Keratinocyte (primary cell): ENCODE measurements around the gene MFNG. TPM values are rescaled to one million over a fixed set of nuclear protein-coding genes. Genes with fewer than 3 reads are reported as not detected.

Source experiments
- DNase-seq: peaks from one replicate; pipeline ENCODE4 v3.0.0-alpha.2; 2011; ENCODE audit warnings: low read depth, missing footprints, low spot score
- FAIRE-seq: peaks from 2 replicates; lab custom pipeline; 2011; peaks lifted over from hg19 to GRCh38; lab: Jason Lieb, UNC
- H2AFZ ChIP-seq: 2 replicates; pipeline ENCODE4 v1.6.0; 2012; ENCODE audit warnings: low read length, control low read depth, inconsistent platforms; ENCODE audit not compliant: control insufficient read depth
- H3K27ac ChIP-seq: 2 replicates; pipeline ENCODE4 v1.5.1; 2011; ENCODE audit warnings: low read length; ENCODE audit not compliant: control insufficient read depth, insufficient read depth
- H3K27me3 ChIP-seq: 3 replicates; pipeline ENCODE4 v1.6.0; 2011; ENCODE audit warnings: low read length; ENCODE audit not compliant: control insufficient read depth, insufficient read depth; ENCODE audit errors: extremely low read depth
- H3K36me3 ChIP-seq, 2 experiments: 2 replicates in 1 of 2; 3 replicates in 1 of 2; pipeline ENCODE4 v1.5.1; 2011; ENCODE audit warnings: low read length in 2 of 2, mild to moderate bottlenecking in 1 of 2; ENCODE audit not compliant: control insufficient read depth in 2 of 2, insufficient read depth in 2 of 2; ENCODE audit errors: extremely low read depth in 1 of 2
- H3K4me1 ChIP-seq: 3 replicates; pipeline ENCODE4 v1.5.1; 2011; ENCODE audit warnings: low read length; ENCODE audit not compliant: control insufficient read depth, insufficient read depth; ENCODE audit errors: extremely low read depth
- H3K4me2 ChIP-seq: 3 replicates; pipeline ENCODE4 v1.6.0; 2011; ENCODE audit warnings: low read depth, low read length; ENCODE audit not compliant: control insufficient read depth, insufficient read depth; ENCODE audit errors: extremely low read depth
- H3K4me3 ChIP-seq, 3 experiments: fragments of 200-600 bp in 1 of 3; sonication (generic) in 1 of 3; 2 replicates in 2 of 3; 3 replicates in 1 of 3; pipeline ENCODE4 v1.5.1; 2011 to 2016; ENCODE audit warnings: low read length in 3 of 3, mild to moderate bottlenecking in 3 of 3, control low read depth in 2 of 3, inconsistent platforms in 1 of 3, low read depth in 1 of 3, mixed read lengths in 1 of 3, mixed run types in 1 of 3, moderate library complexity in 1 of 3; ENCODE audit not compliant: control insufficient read depth in 2 of 3, insufficient read depth in 2 of 3; ENCODE audit errors: extremely low read depth in 1 of 3
- H3K79me2 ChIP-seq: 2 replicates; pipeline ENCODE4 v1.6.0; 2012; ENCODE audit warnings: low read length; ENCODE audit not compliant: control insufficient read depth, insufficient read depth
- H3K9ac ChIP-seq: 3 replicates; pipeline ENCODE4 v1.6.0; 2011; ENCODE audit warnings: low read length; ENCODE audit not compliant: control insufficient read depth, insufficient read depth; ENCODE audit errors: extremely low read depth
- H3K9me1 ChIP-seq: 3 replicates; pipeline ENCODE4 v1.6.0; 2011; ENCODE audit warnings: low read length; ENCODE audit not compliant: control insufficient read depth, insufficient read depth; ENCODE audit errors: extremely low read depth
- H3K9me3 ChIP-seq: 2 replicates; pipeline ENCODE4 v1.5.1; 2012; ENCODE audit warnings: low read depth, low read length; ENCODE audit not compliant: control insufficient read depth
- H4K20me1 ChIP-seq: 3 replicates; pipeline ENCODE4 v1.6.0; 2011; ENCODE audit warnings: low read length; ENCODE audit not compliant: control insufficient read depth, insufficient read depth; ENCODE audit errors: extremely low read depth
- CTCF ChIP-seq, 3 experiments: IDR thresholded peaks in 1 of 3; conservative IDR thresholded peaks in 1 of 3; optimal IDR thresholded peaks in 1 of 3; 2 replicates in 2 of 3; 3 replicates in 1 of 3; pipeline versions ENCODE3 to v1.5.1; 2011; ENCODE audit warnings: low read length in 3 of 3, mild to moderate bottlenecking in 3 of 3, moderate library complexity in 2 of 3, control low read depth in 1 of 3, inconsistent platforms in 1 of 3; ENCODE audit not compliant: insufficient read depth in 2 of 3; ENCODE audit errors: extremely low read depth in 1 of 3
- EZH2 ChIP-seq: IDR thresholded peaks from one replicate; pipeline ENCODE4 v1.6.1; 2012; ENCODE audit warnings: inconsistent platforms, mild to moderate bottlenecking, low read length, moderate library complexity
- dilution Hi-C: fragments of 300-500 bp; cut with MboI; formaldehyde crosslinking; loops from one replicate; pipeline ENCODE4 v1.7.0; 2020; ENCODE audit warnings: low sequenced_read_pairs; ENCODE audit not compliant: extremely low pct_ligation_motif_present
- polyA plus RNA-seq, 5 experiments: library from polyadenylated mRNA; depleted of rRNA in 3 of 5; stranded (reverse) in 3 of 5; stranded (forward) in 1 of 5; unstranded in 1 of 5; fragments of >200 nt; gene quantifications; 1 replicate in 1 of 5; 2 replicates in 3 of 5; 3 replicates in 1 of 5; pipeline versions ENCODE4 v1.2.1 to v1.2.3, GENCODE V29; 2011 to 2012; ENCODE audit warnings: missing spikeins in 2 of 5, low read depth in 1 of 5, low replicate concordance in 1 of 5

MFNG gene
- polyA plus RNA-seq, 1 donor (not counting 4 experiments of a cell fraction or from before 2014, with no cell fraction given): 5.9 TPM

- H4K20me1 ChIP-seq: no peaks in the 10 kb centered on the region
- H3K27me3 ChIP-seq: no peaks in the 10 kb centered on the region
- dilution Hi-C loops: no loop called here
- no peak overlapping the region for H3K4me3 ChIP-seq
- no peak overlapping the region for H3K27ac ChIP-seq
- H3K36me3 ChIP-seq: peaks cover 22 to 46% of the 10 kb centered on the region in 2 experiments
- H3K9ac ChIP-seq: no peak overlapping the region
- FAIRE-seq (no peak), DNase-seq (no peak)
- no peak overlapping the region for H3K4me2 ChIP-seq
- no peaks in the 10 kb centered on the region for H3K9me3 ChIP-seq
- peaks cover 39% of the 10 kb centered on the region for H3K4me1 ChIP-seq
- H3K9me1 ChIP-seq: peaks cover 2% of the 10 kb centered on the region
- H3K79me2 ChIP-seq: peaks cover 77% of the 10 kb centered on the region
- no peak for TF ChIP-seq EZH2
- no peak for TF ChIP-seq CTCF (optimal IDR thresholded peaks at IDR 0.05 in 1 of 3, IDR thresholded peaks at IDR 0.05 in 1 of 3, conservative IDR thresholded peaks at IDR 0.05 in 1 of 3; ENCODE audit: extremely low read depth in 1 of 3, insufficient read depth in 2 of 3, low read length in 3 of 3)
- no peak overlapping the region for H2AFZ ChIP-seq
These were observed 29.7 kb upstream of the MFNG start for GRCh38 chr22:37515901-37516300.

- dilution Hi-C loops: no loop called here
- no peaks in the 10 kb centered on the region for H3K27me3 ChIP-seq
- no peak overlapping the region for H3K9ac ChIP-seq
- no peak overlapping the region for H3K4me3 ChIP-seq
- H3K4me2 ChIP-seq: no peak overlapping the region
- no peak for DNase-seq
- H3K36me3 ChIP-seq: peaks cover 26 to 54% of the 10 kb centered on the region in 2 experiments
- TF ChIP-seq EZH2: no peak
- TF ChIP-seq CTCF (optimal IDR thresholded peaks at IDR 0.05 in 1 of 3, IDR thresholded peaks at IDR 0.05 in 1 of 3, conservative IDR thresholded peaks at IDR 0.05 in 1 of 3; ENCODE audit: extremely low read depth in 1 of 3, insufficient read depth in 2 of 3, low read length in 3 of 3): no peak
- H3K9me1 ChIP-seq: peaks cover 2% of the 10 kb centered on the region
- no peak overlapping the region for H3K27ac ChIP-seq
- H2AFZ ChIP-seq: no peak overlapping the region
- no peak for FAIRE-seq
- H3K79me2 ChIP-seq: peaks cover 87% of the 10 kb centered on the region
- no peaks in the 10 kb centered on the region for H3K9me3 ChIP-seq
- H3K4me1 ChIP-seq: peaks cover 44% of the 10 kb centered on the region
- H4K20me1 ChIP-seq: no peaks in the 10 kb centered on the region
These were observed 28.4 kb upstream of the MFNG start for GRCh38 chr22:37514526-37515051.
